ENCODE data around the gene OCA2.

DNA sequence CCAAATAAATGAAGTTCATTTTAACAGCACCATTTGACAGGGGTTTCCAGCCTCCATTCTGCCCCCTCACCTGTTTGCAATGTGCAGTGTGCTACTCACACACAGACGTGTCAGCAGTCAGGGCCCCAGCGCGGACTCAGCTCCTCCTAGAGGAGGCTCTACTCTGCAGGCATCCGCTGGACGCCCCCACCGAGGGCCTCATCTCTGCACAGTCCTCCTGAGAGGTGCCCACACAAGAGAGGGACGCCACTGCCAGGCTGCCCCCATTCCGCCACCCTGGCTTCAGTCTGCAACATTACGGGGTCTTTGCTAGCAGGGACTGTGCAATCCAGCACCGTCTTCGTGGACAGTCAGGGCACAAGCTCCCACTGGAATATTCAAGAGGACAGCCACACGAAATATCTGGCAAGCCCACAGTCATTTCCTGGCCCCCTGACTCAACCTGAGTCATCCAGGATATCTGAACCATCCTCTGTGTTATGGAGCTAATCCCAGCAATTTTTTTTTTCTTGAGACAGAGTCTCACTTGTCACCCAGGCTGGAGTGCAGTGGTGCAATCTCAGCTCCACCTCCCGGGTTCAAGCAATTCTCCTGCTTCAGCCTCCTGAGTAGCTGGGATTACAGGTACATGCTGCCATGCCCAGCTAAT is 255.0 kb downstream of the OCA2 start:
- TF ChIP-seq, protein P1, sequence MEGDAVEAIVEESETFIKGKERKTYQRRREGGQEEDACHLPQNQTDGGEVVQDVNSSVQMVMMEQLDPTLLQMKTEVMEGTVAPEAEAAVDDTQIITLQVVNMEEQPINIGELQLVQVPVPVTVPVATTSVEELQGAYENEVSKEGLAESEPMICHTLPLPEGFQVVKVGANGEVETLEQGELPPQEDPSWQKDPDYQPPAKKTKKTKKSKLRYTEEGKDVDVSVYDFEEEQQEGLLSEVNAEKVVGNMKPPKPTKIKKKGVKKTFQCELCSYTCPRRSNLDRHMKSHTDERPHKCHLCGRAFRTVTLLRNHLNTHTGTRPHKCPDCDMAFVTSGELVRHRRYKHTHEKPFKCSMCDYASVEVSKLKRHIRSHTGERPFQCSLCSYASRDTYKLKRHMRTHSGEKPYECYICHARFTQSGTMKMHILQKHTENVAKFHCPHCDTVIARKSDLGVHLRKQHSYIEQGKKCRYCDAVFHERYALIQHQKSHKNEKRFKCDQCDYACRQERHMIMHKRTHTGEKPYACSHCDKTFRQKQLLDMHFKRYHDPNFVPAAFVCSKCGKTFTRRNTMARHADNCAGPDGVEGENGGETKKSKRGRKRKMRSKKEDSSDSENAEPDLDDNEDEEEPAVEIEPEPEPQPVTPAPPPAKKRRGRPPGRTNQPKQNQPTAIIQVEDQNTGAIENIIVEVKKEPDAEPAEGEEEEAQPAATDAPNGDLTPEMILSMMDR (IDR thresholded peaks at IDR 0.05): no peak
- TF ChIP-seq EP300 (IDR thresholded peaks at IDR 0.05): no peak
- TF ChIP-seq POLR2A (IDR thresholded peaks at IDR 0.05): no peak
- no peak for TF ChIP-seq POLR2AphosphoS5 (IDR thresholded peaks at IDR 0.05)
